ENCODE measurements around the gene LMO1. TPM values are rescaled to one million over a fixed set of nuclear protein-coding genes. Genes with fewer than 3 reads are reported as not detected.
A peak's percentile ranks its signal among the peaks of the same experiment; 100 is the strongest.

The LMO1 gene
- total and polyA plus RNA-seq, 2 of the 8 experiments (the other 6 are each of a cell fraction or from before 2014, with no cell fraction given), result 0.17 TPM; not detected in 1

DNA sequence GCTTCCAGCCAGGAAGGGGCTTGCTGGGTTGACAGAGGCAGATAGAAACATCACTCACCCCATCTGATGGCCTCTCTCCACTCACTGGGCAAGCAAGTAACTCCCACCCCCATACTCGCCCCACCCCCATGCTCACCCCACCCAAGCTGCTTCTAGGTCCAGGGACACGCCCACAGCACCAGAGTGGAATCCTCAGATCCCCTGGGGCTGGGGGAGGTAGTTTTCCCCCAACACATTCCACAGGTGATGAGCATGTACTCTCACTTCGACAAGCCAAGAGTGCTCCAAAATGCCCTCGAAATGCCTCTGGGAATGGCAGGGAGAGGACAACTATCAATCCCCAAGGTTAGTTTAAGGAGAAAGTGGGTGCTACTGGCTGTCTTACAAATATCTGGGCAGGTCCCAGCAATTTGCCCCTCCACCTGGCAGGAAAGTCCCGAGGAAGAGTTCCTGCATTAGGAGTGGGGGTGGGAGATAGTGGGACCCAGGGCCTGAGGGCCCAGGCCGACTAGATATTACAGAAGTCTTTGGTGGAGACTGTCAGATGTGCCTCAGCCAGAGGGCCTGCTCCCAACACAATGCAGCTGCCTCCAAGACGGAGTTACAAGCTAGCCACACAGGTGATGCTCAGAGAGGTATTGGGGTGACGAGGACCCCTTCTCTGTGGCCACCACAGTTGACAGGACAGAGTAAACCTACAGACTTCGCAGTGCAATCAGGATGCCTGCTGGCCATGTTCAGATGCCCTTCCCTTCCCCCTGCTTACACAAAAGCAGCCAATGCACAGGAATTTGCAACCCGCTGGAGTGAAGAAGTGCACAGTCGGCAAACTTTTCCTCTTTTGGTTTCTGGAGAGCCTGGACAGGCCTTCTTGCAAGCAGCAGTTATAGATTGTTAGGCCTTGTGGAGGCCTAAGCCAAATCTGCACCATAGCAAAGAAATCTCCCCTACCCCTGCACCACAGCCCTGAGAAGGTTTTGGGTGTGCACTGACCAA lies 2.9 kb upstream of the LMO1 start:
- H3K27me3 ChIP-seq (replicated peaks in 1 of 4; ENCODE audit: control insufficient read depth in 3 of 4, extremely low read depth in 1 of 4, insufficient read depth in 3 of 4, low read length in 3 of 4), result peaks cover 53 to 93% (median 83%) of the 10 kb centered on the region in 4 experiments
- no peak overlapping the region for H3K23ac ChIP-seq (ENCODE audit: insufficient read length)
- FAIRE-seq, result no peak
- no peak overlapping the region for H2BK12ac ChIP-seq (ENCODE audit: low read depth, low read length)
- ChIA-PET CTCF (ENCODE audit: partially characterized antibody) (interaction anchor here (0.6 to 16.6 kb wide), 28 partner anchors 8 to 713 kb away, joined by 3 to 171 read pairs (median 18); no protein-coding TSS in a partner anchor), POLR2A (ENCODE audit: partially characterized antibody) (no interaction called here)
- no peak overlapping the region for H2AFZ ChIP-seq (ENCODE audit: low read length)
- no peak overlapping the region for H4K5ac ChIP-seq (ENCODE audit: insufficient read length, low read depth, low read length)
- no peaks in the 10 kb centered on the region for H3K79me2 ChIP-seq (ENCODE audit: control insufficient read depth in 1 of 2, insufficient read depth in 2 of 2, low read length in 2 of 2)
- DNase-seq (ENCODE audit: low read depth in 1 of 2, low spot score in 2 of 2), result no peak
- H2BK20ac ChIP-seq (ENCODE audit: low read length), result no peak overlapping the region
- peaks cover 15% of the 10 kb centered on the region; the same call in 1 of the 2 replicates for H3K23me2 ChIP-seq (ENCODE audit: low read depth, low read length)
- H2BK120ac ChIP-seq (replicated peaks; ENCODE audit: low read depth, low read length), result no peak overlapping the region
- H3K18ac ChIP-seq (ENCODE audit: extremely low read depth, low read length), result no peak overlapping the region
- H3K79me1 ChIP-seq (ENCODE audit: low read depth, low read length), result no peaks in the 10 kb centered on the region
- H3K14ac ChIP-seq (ENCODE audit: insufficient read length), result no peak overlapping the region
- no peak overlapping the region for H3K4ac ChIP-seq (replicated peaks; ENCODE audit: insufficient read length, low read depth, low read length)
- peak; percentile 25; the same call in 1 of the 2 replicates for TF ChIP-seq MAFK (IDR thresholded peaks at IDR 0.05; ENCODE audit: low read depth, low read length)
- no peak for TF ChIP-seq KDM1A (IDR thresholded peaks at IDR 0.05; ENCODE audit: borderline replicate concordance, low read length)
- WGBS, 2 experiments (ENCODE audit: extremely low coverage in 1 of 2, insufficient coverage in 1 of 2, insufficient read length in 1 of 2, insufficient replicate concordance in 2 of 2, low coverage in 1 of 2, low lambda C conversion rate in 2 of 2, missing lambda C conversion rate in 1 of 2), result 86% methylated on average over 10 of the region's 11 CpGs; no CpG with 5 or more reads in 1 of the 2 experiments
- H3K9me3 ChIP-seq (ENCODE audit: insufficient read depth in 2 of 2, low read depth in 1 of 2, low read length in 1 of 2), result no peaks in the 10 kb centered on the region
- H3K4me3 ChIP-seq (ENCODE audit: extremely low read depth in 1 of 4, insufficient read depth in 2 of 4, low read depth in 3 of 4, low read length in 4 of 4), result peak overlapping the region in 1 of 4 experiments; percentile 45; a peak in 3 of 8 replicates
- H3K56ac ChIP-seq (replicated peaks; ENCODE audit: insufficient read length, low read depth, low read length), result no peak overlapping the region
- H3K27ac ChIP-seq (ENCODE audit: low read depth, low read length), result no peak overlapping the region
- no peak overlapping the region for H2BK5ac ChIP-seq (ENCODE audit: low read depth, low read length)
- H4K8ac ChIP-seq (ENCODE audit: extremely low read depth, insufficient read depth, low read length), result no peak overlapping the region
- H2AK5ac ChIP-seq (ENCODE audit: low read depth, low read length), result 0 out of 2 replicates have a peak overlapping the region, but pooled peaks have one; percentile 24
- peak overlapping the region in 1 of 2 experiments; percentile 75; a peak in 2 of 4 replicates for H3K4me2 ChIP-seq (ENCODE audit: insufficient read depth in 1 of 2, low read depth in 2 of 2, low read length in 2 of 2)
- H4K91ac ChIP-seq (replicated peaks; ENCODE audit: insufficient read length, low read length), result no peak overlapping the region
- peaks cover 0 to 13% (median 8%) of the 10 kb centered on the region in 4 experiments; a peak in 6 of 7 replicates for H3K4me1 ChIP-seq (replicated peaks in 1 of 4; ENCODE audit: control insufficient read depth in 3 of 4, insufficient read depth in 4 of 4, low read length in 3 of 4)
- H2BK15ac ChIP-seq (ENCODE audit: low read length), result peak overlapping the region; percentile 61; the same call in 1 of the 2 replicates
- peaks cover 0 to 7% (median 0%) of the 10 kb centered on the region in 4 experiments; a peak in 1 of 8 replicates for H3K36me3 ChIP-seq (ENCODE audit: control insufficient read depth in 2 of 4, insufficient read depth in 4 of 4, low read length in 3 of 4)
- H3K9ac ChIP-seq (replicated peaks in 1 of 4; ENCODE audit: extremely low read depth in 1 of 4, low read depth in 3 of 4, low read length in 3 of 4), result no peak overlapping the region
- H4K20me1 ChIP-seq (replicated peaks in 1 of 2; ENCODE audit: control insufficient read depth in 1 of 2, insufficient read depth in 2 of 2, low read length in 2 of 2), result peaks cover 0 to 9% of the 10 kb centered on the region in 2 experiments
